Measurements from ENCODE around the gene GPRC6A.

The GPRC6A gene

GRCh38 chr6:116876635-116877611 lies 48.0 kb upstream of the GPRC6A start, which contains the start of gene RFX6 (continued):
- TF ChIP-seq BCL11A (tag by site-specific recombination; IDR thresholded peaks at IDR 0.05; ENCODE audit: low read depth) (no peak), ZBTB11 (tag by site-specific recombination; conservative IDR thresholded peaks at IDR 0.05; ENCODE audit: low read depth) (0 out of 2 replicates have a peak, but pooled peaks have one; percentile 1), ZNF335 (tag by site-specific recombination; conservative IDR thresholded peaks at IDR 0.05) (peak; percentile 99), ZBTB48 (tag by site-specific recombination; IDR thresholded peaks at IDR 0.05) (peak; percentile 50; the same call in 1 of the 2 replicates), ZNF394 (tag by site-specific recombination; IDR thresholded peaks at IDR 0.05; ENCODE audit: borderline replicate concordance) (no peak)

DNA sequence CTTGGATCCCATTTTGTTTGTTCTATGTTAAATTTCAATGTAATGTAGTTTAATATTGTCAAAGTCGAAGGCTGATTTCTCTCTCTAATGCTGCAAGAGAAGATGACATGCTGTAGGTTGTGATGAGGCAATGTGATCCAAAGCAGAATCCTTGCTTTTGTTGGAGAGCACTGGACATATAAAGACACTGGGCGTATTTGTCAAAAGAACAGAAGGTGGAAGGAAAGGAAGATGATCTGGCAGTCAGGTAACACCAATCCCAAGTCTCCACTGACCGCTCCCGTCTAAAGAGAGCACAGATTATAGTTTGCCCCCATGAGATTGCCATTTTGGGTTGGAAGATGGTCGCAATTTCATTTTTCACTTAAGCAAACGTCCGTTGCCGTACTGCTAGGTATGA lies 47.2 kb upstream of the GPRC6A start:
- Histone ChIP-seq H3K36me3 (ENCODE audit: control insufficient read depth in 2 of 2, insufficient read depth in 1 of 2, low read length in 2 of 2) (no peaks in the 10 kb centered on the region), H3K27ac (ENCODE audit: extremely low read depth, low read depth, low read length) (no peak overlapping the region), H3K9me3 (ENCODE audit: control insufficient read depth, insufficient read depth, low read depth, low read length) (no peaks in the 10 kb centered on the region), H3K4me1 (ENCODE audit: control insufficient read depth, insufficient read depth, low read length) (no peaks in the 10 kb centered on the region), H3K4me3 (ENCODE audit: low read depth, low read length) (no peak overlapping the region)
- ChIA-PET CTCF (interaction anchor here (1.3 to 2.1 kb wide), 3 partner anchors 92 to 93 kb away, joined by 3 to 18 read pairs (median 10); no protein-coding TSS in a partner anchor), POLR2A (interaction anchor here (1.5 kb wide), 1 partner anchor 74 kb away, joined by 3 read pairs; no protein-coding TSS in a partner anchor)
- TF ChIP-seq ZNF561 (tag by site-specific recombination; IDR thresholded peaks at IDR 0.05; ENCODE audit: borderline replicate concordance) (no peak), BCL11B (tag by site-specific recombination; IDR thresholded peaks at IDR 0.05; ENCODE audit: low read depth) (no peak), ZNF792 (tag by site-specific recombination; IDR thresholded peaks at IDR 0.05) (no peak), ZNF626 (tag by site-specific recombination; IDR thresholded peaks at IDR 0.05) (no peak), ZNF292 (tag by site-specific recombination; IDR thresholded peaks at IDR 0.05; ENCODE audit: borderline replicate concordance, low read depth) (no peak), ZBTB26 (tag by site-specific recombination; optimal IDR thresholded peaks at IDR 0.05) (no peak), GFI1B (tag by site-specific recombination; IDR thresholded peaks at IDR 0.05) (no peak), HOXA7 (CRISPR knock-in tag; IDR thresholded peaks at IDR 0.05; ENCODE audit: borderline replicate concordance) (no peak), KLF16 (tag by site-specific recombination; IDR thresholded peaks at IDR 0.05) (no peak), ZNF157 (tag by site-specific recombination; IDR thresholded peaks at IDR 0.05) (no peak), ZNF555 (tag by site-specific recombination; conservative IDR thresholded peaks at IDR 0.05) (no peak), ZNF184 (tag by site-specific recombination; IDR thresholded peaks at IDR 0.05) (no peak), ZBTB21 (tag by site-specific recombination; IDR thresholded peaks at IDR 0.05) (no peak)
- TF ChIP-seq, protein P1, sequence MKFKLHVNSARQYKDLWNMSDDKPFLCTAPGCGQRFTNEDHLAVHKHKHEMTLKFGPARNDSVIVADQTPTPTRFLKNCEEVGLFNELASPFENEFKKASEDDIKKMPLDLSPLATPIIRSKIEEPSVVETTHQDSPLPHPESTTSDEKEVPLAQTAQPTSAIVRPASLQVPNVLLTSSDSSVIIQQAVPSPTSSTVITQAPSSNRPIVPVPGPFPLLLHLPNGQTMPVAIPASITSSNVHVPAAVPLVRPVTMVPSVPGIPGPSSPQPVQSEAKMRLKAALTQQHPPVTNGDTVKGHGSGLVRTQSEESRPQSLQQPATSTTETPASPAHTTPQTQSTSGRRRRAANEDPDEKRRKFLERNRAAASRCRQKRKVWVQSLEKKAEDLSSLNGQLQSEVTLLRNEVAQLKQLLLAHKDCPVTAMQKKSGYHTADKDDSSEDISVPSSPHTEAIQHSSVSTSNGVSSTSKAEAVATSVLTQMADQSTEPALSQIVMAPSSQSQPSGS (tag by site-specific recombination; IDR thresholded peaks at IDR 0.05; ENCODE audit: low read depth) = no peak
- TF ChIP-seq, protein P2, sequence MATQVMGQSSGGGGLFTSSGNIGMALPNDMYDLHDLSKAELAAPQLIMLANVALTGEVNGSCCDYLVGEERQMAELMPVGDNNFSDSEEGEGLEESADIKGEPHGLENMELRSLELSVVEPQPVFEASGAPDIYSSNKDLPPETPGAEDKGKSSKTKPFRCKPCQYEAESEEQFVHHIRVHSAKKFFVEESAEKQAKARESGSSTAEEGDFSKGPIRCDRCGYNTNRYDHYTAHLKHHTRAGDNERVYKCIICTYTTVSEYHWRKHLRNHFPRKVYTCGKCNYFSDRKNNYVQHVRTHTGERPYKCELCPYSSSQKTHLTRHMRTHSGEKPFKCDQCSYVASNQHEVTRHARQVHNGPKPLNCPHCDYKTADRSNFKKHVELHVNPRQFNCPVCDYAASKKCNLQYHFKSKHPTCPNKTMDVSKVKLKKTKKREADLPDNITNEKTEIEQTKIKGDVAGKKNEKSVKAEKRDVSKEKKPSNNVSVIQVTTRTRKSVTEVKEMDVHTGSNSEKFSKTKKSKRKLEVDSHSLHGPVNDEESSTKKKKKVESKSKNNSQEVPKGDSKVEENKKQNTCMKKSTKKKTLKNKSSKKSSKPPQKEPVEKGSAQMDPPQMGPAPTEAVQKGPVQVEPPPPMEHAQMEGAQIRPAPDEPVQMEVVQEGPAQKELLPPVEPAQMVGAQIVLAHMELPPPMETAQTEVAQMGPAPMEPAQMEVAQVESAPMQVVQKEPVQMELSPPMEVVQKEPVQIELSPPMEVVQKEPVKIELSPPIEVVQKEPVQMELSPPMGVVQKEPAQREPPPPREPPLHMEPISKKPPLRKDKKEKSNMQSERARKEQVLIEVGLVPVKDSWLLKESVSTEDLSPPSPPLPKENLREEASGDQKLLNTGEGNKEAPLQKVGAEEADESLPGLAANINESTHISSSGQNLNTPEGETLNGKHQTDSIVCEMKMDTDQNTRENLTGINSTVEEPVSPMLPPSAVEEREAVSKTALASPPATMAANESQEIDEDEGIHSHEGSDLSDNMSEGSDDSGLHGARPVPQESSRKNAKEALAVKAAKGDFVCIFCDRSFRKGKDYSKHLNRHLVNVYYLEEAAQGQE (tag by site-specific recombination; IDR thresholded peaks at IDR 0.05) = no peak
- TF ChIP-seq, protein P3, sequence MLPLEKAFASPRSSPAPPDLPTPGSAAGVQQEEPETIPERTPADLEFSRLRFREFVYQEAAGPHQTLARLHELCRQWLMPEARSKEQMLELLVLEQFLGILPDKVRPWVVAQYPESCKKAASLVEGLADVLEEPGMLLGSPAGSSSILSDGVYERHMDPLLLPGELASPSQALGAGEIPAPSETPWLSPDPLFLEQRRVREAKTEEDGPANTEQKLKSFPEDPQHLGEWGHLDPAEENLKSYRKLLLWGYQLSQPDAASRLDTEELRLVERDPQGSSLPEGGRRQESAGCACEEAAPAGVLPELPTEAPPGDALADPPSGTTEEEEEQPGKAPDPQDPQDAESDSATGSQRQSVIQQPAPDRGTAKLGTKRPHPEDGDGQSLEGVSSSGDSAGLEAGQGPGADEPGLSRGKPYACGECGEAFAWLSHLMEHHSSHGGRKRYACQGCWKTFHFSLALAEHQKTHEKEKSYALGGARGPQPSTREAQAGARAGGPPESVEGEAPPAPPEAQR (tag by site-specific recombination; IDR thresholded peaks at IDR 0.05) = no peak

Data from HEK293 (cell line).